Thyroid gland (tissue), 4 donors: ENCODE measurements around the gene SKP1.

Source experiments
- CTCF ChIP-seq, 6 experiments: fragments of 200-600 bp in 3 of 6; fragments of 450-650 bp in 3 of 6; sonication (generic) in 3 of 6; IDR thresholded peaks; one replicate each; pipeline ENCODE4 v1.5.1; 2016 to 2019; ENCODE audit warnings: antibody characterized with exemption in 6 of 6, mild to moderate bottlenecking in 2 of 6, inconsistent platforms in 1 of 6, moderate library complexity in 1 of 6
- POLR2A ChIP-seq, 2 donors: fragments of 450-650 bp; IDR thresholded peaks; one replicate each; pipeline ENCODE4 v1.6.1; 2017; ENCODE audit warnings: antibody characterized with exemption in 2 of 2, mild to moderate bottlenecking in 2 of 2, moderate library complexity in 1 of 2

- TF ChIP-seq CTCF (IDR thresholded peaks at IDR 0.05) (no peak), POLR2A (IDR thresholded peaks at IDR 0.05) (no peak)
These were observed 61.6 kb downstream of the SKP1 start for GRCh38 chr5:134114886-134115805.
